H1 (cell line): ENCODE data around the gene PXMP4. TPM values are rescaled to one million over a fixed set of nuclear protein-coding genes. Genes with fewer than 3 reads are reported as not detected.

Source experiments
- CTCF ChIA-PET: fragments of 300-600 bp; sonication (Branson Sonifier 250); formaldehyde crosslinking; loops from one replicate; lab custom pipeline; 2021; ENCODE audit not compliant: partially characterized antibody; lab: Charles Lee
- POLR2A ChIA-PET: fragments of 300-600 bp; sonication (Branson Sonifier 250); formaldehyde crosslinking; loops from one replicate; lab custom pipeline; 2021; ENCODE audit warnings: inconsistent platforms; ENCODE audit not compliant: partially characterized antibody; lab: Charles Lee
- DNase-seq, 2 experiments: peaks; one replicate each; pipeline versions ENCODE4 v3.0.0 to v3.0.0-alpha.2; 2010 to 2022; ENCODE audit warnings: low spot score in 2 of 2, low read depth in 1 of 2, mixed read lengths in 1 of 2
- FAIRE-seq: peaks from 2 replicates; lab custom pipeline; 2011; peaks lifted over from hg19 to GRCh38; lab: Jason Lieb, UNC
- H2AFZ ChIP-seq: 2 replicates; pipeline ENCODE4 v1.8.1; 2012; ENCODE audit warnings: low read length, inconsistent platforms
- H2AK5ac ChIP-seq: 2 replicates; pipeline ENCODE4 v1.6.1; 2013; ENCODE audit warnings: low read depth, low read length
- H2BK120ac ChIP-seq: replicated peaks from 2 replicates; pipeline ENCODE3; 2013; ENCODE audit warnings: low read depth, low read length, inconsistent platforms
- H2BK12ac ChIP-seq: 2 replicates; pipeline ENCODE4 v1.6.1; 2013; ENCODE audit warnings: low read depth, low read length
- H2BK15ac ChIP-seq: 2 replicates; pipeline ENCODE4 v1.6.1; 2013; ENCODE audit warnings: low read length
- H2BK20ac ChIP-seq: 2 replicates; pipeline ENCODE4 v1.6.1; 2013; ENCODE audit warnings: low read length
- H2BK5ac ChIP-seq: 2 replicates; pipeline ENCODE4 v1.6.1; 2013; ENCODE audit warnings: low read depth, low read length
- H3K14ac ChIP-seq: 2 replicates; pipeline ENCODE4 v1.6.1; 2013; ENCODE audit warnings: inconsistent platforms; ENCODE audit not compliant: insufficient read length
- H3K18ac ChIP-seq: 2 replicates; pipeline ENCODE4 v1.6.1; 2013; ENCODE audit warnings: low read length; ENCODE audit errors: extremely low read depth
- H3K23ac ChIP-seq: 2 replicates; pipeline ENCODE4 v1.6.1; 2013; ENCODE audit warnings: inconsistent platforms; ENCODE audit not compliant: insufficient read length
- H3K23me2 ChIP-seq: 2 replicates; pipeline ENCODE4 v1.6.1; 2013; ENCODE audit warnings: low read depth, low read length
- H3K27ac ChIP-seq: 2 replicates; pipeline ENCODE4 v1.6.1; 2011; ENCODE audit warnings: low read depth, low read length, inconsistent platforms
- H3K27me3 ChIP-seq, 4 experiments: replicated peaks in 1 of 4; 1 replicate in 1 of 4; 2 replicates in 3 of 4; pipeline versions ENCODE4 v1.6.1 to v1.8.1; 2011 to 2013; ENCODE audit warnings: low read length in 3 of 4, mild to moderate bottlenecking in 3 of 4, inconsistent platforms in 2 of 4, mixed read lengths in 2 of 4, moderate library complexity in 1 of 4; ENCODE audit not compliant: control insufficient read depth in 3 of 4, insufficient read depth in 3 of 4; ENCODE audit errors: extremely low read depth in 1 of 4
- H3K36me3 ChIP-seq, 4 experiments: 2 replicates each; pipeline versions ENCODE4 v1.6.1 to v1.8.1; 2011 to 2013; ENCODE audit warnings: mild to moderate bottlenecking in 4 of 4, low read length in 3 of 4, moderate library complexity in 2 of 4, control low read depth in 1 of 4, inconsistent platforms in 1 of 4; ENCODE audit not compliant: insufficient read depth in 4 of 4, control insufficient read depth in 2 of 4
- H3K4ac ChIP-seq: replicated peaks from 2 replicates; pipeline ENCODE3; 2013; ENCODE audit warnings: low read length, low read depth, mixed read lengths, inconsistent platforms; ENCODE audit not compliant: insufficient read length
- H3K4me1 ChIP-seq, 4 experiments: replicated peaks in 1 of 4; 1 replicate in 1 of 4; 2 replicates in 3 of 4; pipeline versions ENCODE4 v1.6.1 to v1.8.1; 2011 to 2013; ENCODE audit warnings: low read length in 3 of 4, inconsistent platforms in 2 of 4, mixed read lengths in 1 of 4; ENCODE audit not compliant: insufficient read depth in 4 of 4, control insufficient read depth in 3 of 4
- H3K4me2 ChIP-seq, 2 experiments: 2 replicates each; pipeline versions ENCODE4 v1.6.1 to v1.8.1; 2011 to 2013; ENCODE audit warnings: low read depth in 2 of 2, low read length in 2 of 2, control low read depth in 1 of 2, inconsistent platforms in 1 of 2, mild to moderate bottlenecking in 1 of 2; ENCODE audit not compliant: insufficient read depth in 1 of 2
- H3K4me3 ChIP-seq, 4 experiments: fragments of 200-600, 300-600 bp in 1 of 4; sonication (generic), shearing (Covaris generic), sonication (Bioruptor Twin) in 1 of 4; 2 replicates each; pipeline versions ENCODE4 v1.5.1 to v1.8.1; 2011 to 2016; ENCODE audit warnings: low read length in 4 of 4, low read depth in 3 of 4, control low read depth in 2 of 4, inconsistent platforms in 2 of 4, mild to moderate bottlenecking in 2 of 4, mixed read lengths in 1 of 4, moderate library complexity in 1 of 4; ENCODE audit not compliant: insufficient read depth in 2 of 4; ENCODE audit errors: extremely low read depth in 1 of 4
- H3K56ac ChIP-seq: replicated peaks from 2 replicates; pipeline ENCODE3; 2013; ENCODE audit warnings: low read depth, mild to moderate bottlenecking, mixed read lengths, low read length, inconsistent platforms; ENCODE audit not compliant: insufficient read length
- H3K79me1 ChIP-seq: 2 replicates; pipeline ENCODE4 v1.6.1; 2013; ENCODE audit warnings: low read depth, low read length, control low read depth
- H3K79me2 ChIP-seq, 2 experiments: 2 replicates each; pipeline versions ENCODE4 v1.6.1 to v1.8.1; 2012 to 2013; ENCODE audit warnings: low read length in 2 of 2, mild to moderate bottlenecking in 2 of 2, inconsistent platforms in 1 of 2; ENCODE audit not compliant: insufficient read depth in 2 of 2, control insufficient read depth in 1 of 2
- H3K9ac ChIP-seq, 4 experiments: replicated peaks in 1 of 4; 1 replicate in 1 of 4; 2 replicates in 3 of 4; pipeline versions ENCODE4 v1.6.1 to v1.8.1; 2011 to 2013; ENCODE audit warnings: low read depth in 3 of 4, low read length in 3 of 4, control low read depth in 2 of 4, mild to moderate bottlenecking in 2 of 4, moderate library complexity in 2 of 4, inconsistent platforms in 1 of 4; ENCODE audit errors: extremely low read depth in 1 of 4
- H3K9me3 ChIP-seq, 2 experiments: 2 replicates each; pipeline versions ENCODE4 v1.6.1 to v1.8.1; 2012 to 2013; ENCODE audit warnings: mild to moderate bottlenecking in 2 of 2, moderate library complexity in 2 of 2, control low read depth in 1 of 2, inconsistent platforms in 1 of 2, low read depth in 1 of 2, low read length in 1 of 2, mixed read lengths in 1 of 2; ENCODE audit not compliant: insufficient read depth in 2 of 2
- H4K20me1 ChIP-seq, 2 experiments: replicated peaks in 1 of 2; 2 replicates each; pipeline versions ENCODE3 to v1.8.1; 2011 to 2013; ENCODE audit warnings: inconsistent platforms in 2 of 2, low read length in 2 of 2, mild to moderate bottlenecking in 1 of 2; ENCODE audit not compliant: insufficient read depth in 2 of 2, control insufficient read depth in 1 of 2
- H4K5ac ChIP-seq: 2 replicates; pipeline ENCODE4 v1.6.1; 2013; ENCODE audit warnings: low read length, low read depth, mixed read lengths, inconsistent platforms; ENCODE audit not compliant: insufficient read length
- H4K8ac ChIP-seq: 2 replicates; pipeline ENCODE4 v1.8.0; 2013; ENCODE audit warnings: mild to moderate bottlenecking, moderate library complexity, low read length, inconsistent platforms; ENCODE audit not compliant: insufficient read depth; ENCODE audit errors: extremely low read depth
- H4K91ac ChIP-seq: replicated peaks from 2 replicates; pipeline ENCODE3; 2013; ENCODE audit warnings: low read length, mixed read lengths, inconsistent platforms; ENCODE audit not compliant: insufficient read length
- CTCF ChIP-seq, 3 experiments: IDR thresholded peaks; 1 replicate in 2 of 3; 2 replicates in 1 of 3; pipeline versions ENCODE4 v1.5.1 to v1.6.1; 2011; ENCODE audit warnings: low read length in 3 of 3, mild to moderate bottlenecking in 3 of 3, inconsistent platforms in 2 of 3, low read depth in 1 of 3, moderate library complexity in 1 of 3; ENCODE audit not compliant: insufficient read depth in 1 of 3; ENCODE audit errors: control extremely low read depth in 1 of 3
- EP300 ChIP-seq, 2 experiments: IDR thresholded peaks; 1 replicate in 1 of 2; 2 replicates in 1 of 2; pipeline ENCODE4 v1.6.1; 2011 to 2012; ENCODE audit warnings: low read depth in 2 of 2, low read length in 2 of 2, mild to moderate bottlenecking in 2 of 2, borderline replicate concordance in 1 of 2, inconsistent platforms in 1 of 2, moderate library complexity in 1 of 2
- GTF2F1 ChIP-seq: IDR thresholded peaks from 2 replicates; pipeline ENCODE4 v1.6.1; 2012; ENCODE audit warnings: low read depth, low read length, improper control_type of control experiment, borderline replicate concordance
- HDAC2 ChIP-seq, 2 experiments: fragments of 300-600 bp in 1 of 2; sonication (generic) in 1 of 2; IDR thresholded peaks; 2 replicates each; pipeline ENCODE4 v1.6.1; 2011 to 2012; ENCODE audit warnings: low read depth in 2 of 2, low read length in 2 of 2, mild to moderate bottlenecking in 2 of 2, moderate library complexity in 2 of 2, borderline replicate concordance in 1 of 2, inconsistent platforms in 1 of 2
- MAFK ChIP-seq: IDR thresholded peaks from 2 replicates; pipeline ENCODE4 v1.6.1; 2012; ENCODE audit warnings: low read depth, mild to moderate bottlenecking, improper control_type of control experiment, low read length
- TEAD4 ChIP-seq: IDR thresholded peaks from 2 replicates; pipeline ENCODE4 v1.6.1; 2012; ENCODE audit warnings: low read depth, low read length, inconsistent platforms, mixed read lengths
- WGBS, 2 experiments: shearing (Covaris generic) in 1 of 2; methylation state at CpG; one replicate each; pipeline versions ENCODE4 v1.1.6 to v1.1.7; 2013 to 2015; ENCODE audit warnings: low lambda C conversion rate in 2 of 2, mixed read lengths in 2 of 2, inconsistent platforms in 1 of 2, low coverage in 1 of 2, missing lambda C conversion rate in 1 of 2; ENCODE audit not compliant: insufficient replicate concordance in 2 of 2, insufficient coverage in 1 of 2, insufficient read length in 1 of 2; ENCODE audit errors: extremely low coverage in 1 of 2, missing lambda C conversion rate in 1 of 2; 5-methylcytosine and 5-hydroxymethylcytosine counted together
- polyA plus RNA-seq, 7 experiments: library from polyadenylated mRNA; depleted of rRNA in 3 of 7; stranded (reverse) in 5 of 7; unstranded in 2 of 7; fragments of >200 nt in 5 of 7; fragments of 200-250 nt in 2 of 7; gene quantifications; 1 replicate in 5 of 7; 2 replicates in 1 of 7; 4 replicates in 1 of 7; pipeline versions ENCODE4 v1.2.1 to v1.2.3, GENCODE V29; 2011 to 2013; ENCODE audit warnings: missing spikeins in 2 of 7, mixed read lengths in 2 of 7
- total RNA-seq: library from RNA; stranded (reverse); fragmentation: NEBNext Ultra II Directional; extraction: Animal tissue kit (Norgen Biotek cat#: 25700); gene quantifications from 2 replicates; pipeline ENCODE4 v1.2.1, GENCODE V29; 2021

The PXMP4 gene
- total and polyA plus RNA-seq, 2 of the 8 experiments (the other 6 are each of a cell fraction or from before 2014, with no cell fraction given) = 3.3 to 3.4 TPM

DNA sequence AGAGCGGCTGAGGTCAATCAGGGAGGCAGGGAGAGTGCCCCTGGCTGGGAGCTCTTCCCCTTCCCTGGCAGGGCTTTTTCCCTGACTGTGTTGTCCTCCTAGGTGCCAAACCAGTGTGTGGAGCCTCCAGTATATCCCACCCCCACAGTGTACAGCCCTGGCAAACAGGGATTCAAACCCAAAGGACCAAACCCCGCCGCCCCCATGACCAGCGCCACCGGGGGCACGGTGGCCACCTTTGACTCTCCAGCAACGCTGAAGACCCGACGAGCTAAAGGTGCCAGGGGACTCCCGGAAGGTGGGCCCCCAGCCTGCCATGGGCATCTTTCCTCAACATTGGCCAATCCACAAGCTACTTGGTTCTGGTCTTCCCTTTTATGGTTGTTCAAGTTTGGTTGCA is 36.9 kb upstream of the PXMP4 start:
- Histone ChIP-seq H3K4me1 (peaks cover 0 to 2% (median 0%) of the 10 kb centered on the region in 4 experiments; a peak in 2 of 7 replicates), H3K18ac (no peak overlapping the region), H2BK12ac (no peak overlapping the region), H2AK5ac (no peak overlapping the region), H4K8ac (no peak overlapping the region), H3K4me2 (no peak overlapping the region), H3K9ac (no peak overlapping the region), H3K36me3 (peaks cover 0 to 8% (median 0%) of the 10 kb centered on the region in 4 experiments; a peak in 4 of 8 replicates), H3K79me1 (no peaks in the 10 kb centered on the region), H3K56ac (no peak overlapping the region), H3K23ac (no peak overlapping the region), H3K4ac (no peak overlapping the region), H3K27me3 (no peaks in the 10 kb centered on the region), H4K20me1 (peaks cover 0 to 2% of the 10 kb centered on the region in 2 experiments), H3K27ac (no peak overlapping the region), H2BK15ac (no peak overlapping the region), H3K23me2 (no peaks in the 10 kb centered on the region), H2BK5ac (no peak overlapping the region), H2AFZ (no peak overlapping the region), H3K79me2 (no peaks in the 10 kb centered on the region), H3K14ac (no peak overlapping the region), H2BK20ac (no peak overlapping the region), H3K9me3 (no peaks in the 10 kb centered on the region; a peak in 1 of 4 replicates), H3K4me3 (no peak overlapping the region), H4K5ac (no peak overlapping the region), H4K91ac (no peak overlapping the region), H2BK120ac (no peak overlapping the region)
- WGBS, 2 experiments = 95% methylated on average over 10 of the region's 10 CpGs; no CpG with 5 or more reads in 1 of the 2 experiments
- no peak for FAIRE-seq
- no peak for DNase-seq
- ChIA-PET POLR2A (interaction anchor here (0.8 to 1.6 kb wide), 2 partner anchors 9 to 22 kb away, joined by 3 read pairs; no protein-coding TSS in a partner anchor), CTCF (interaction anchor here (0.9 to 1.0 kb wide), 2 partner anchors 36 kb away, joined by 3 read pairs; no protein-coding TSS in a partner anchor)
- TF ChIP-seq MAFK = no peak
- no peak for TF ChIP-seq EP300 (IDR thresholded peaks at IDR 0.05; ENCODE audit: borderline replicate concordance in 1 of 2, low read depth in 2 of 2, low read length in 2 of 2)
- no peak for TF ChIP-seq TEAD4
- TF ChIP-seq GTF2F1 = no peak
- no peak for TF ChIP-seq HDAC2 (IDR thresholded peaks at IDR 0.05; ENCODE audit: borderline replicate concordance in 1 of 2, low read depth in 2 of 2, low read length in 2 of 2)
- no peak for TF ChIP-seq CTCF (IDR thresholded peaks at IDR 0.05; ENCODE audit: control extremely low read depth in 1 of 3, insufficient read depth in 1 of 3, low read depth in 1 of 3, low read length in 3 of 3)
